Peyer's patch (tissue), 4 donors: ENCODE results near the gene RUFY3. TPM values are rescaled to one million over a fixed set of nuclear protein-coding genes. Genes with fewer than 3 reads are reported as not detected.
A peak's percentile ranks its signal among the peaks of the same experiment; 100 is the strongest.
"Not testable (repeated sequence)": the region's sequence is repeated elsewhere in the genome, so short reads cannot be mapped to it uniquely, and the experiment has no call there.

Experiments
- DNase-seq, 3 donors: peaks; one replicate each; pipeline ENCODE4 v3.0.0-alpha.2; 2017 to 2019
- H3K27ac ChIP-seq, 4 donors: fragments of 200-600 bp; sonication (generic); one replicate each; pipeline ENCODE4 v1.5.1; 2016 to 2019
- H3K27me3 ChIP-seq, 2 donors: fragments of 200-600 bp; sonication (generic); one replicate each; pipeline ENCODE4 v1.5.1; 2019
- H3K36me3 ChIP-seq, 3 donors: fragments of 200-600 bp; sonication (generic); one replicate each; pipeline ENCODE4 v1.5.1; 2016 to 2019
- H3K4me1 ChIP-seq, 4 donors: fragments of 200-600 bp; sonication (generic); one replicate each; pipeline ENCODE4 v1.5.1; 2016 to 2019
- H3K4me3 ChIP-seq, 4 donors: fragments of 200-600 bp; sonication (generic); 1 replicate in 3 of 4; 2 replicates in 1 of 4; pipeline ENCODE4 v1.5.1; 2016 to 2019; ENCODE audit warnings: mild to moderate bottlenecking in 1 of 4
- H3K9me3 ChIP-seq, 4 donors: fragments of 200-600 bp; sonication (generic); one replicate each; pipeline ENCODE4 v1.5.1; 2016 to 2019; ENCODE audit warnings: mild to moderate bottlenecking in 1 of 4
- CTCF ChIP-seq, 6 experiments: fragments of 450-650 bp in 4 of 6; fragments of 200-600 bp in 2 of 6; sonication (generic) in 1 of 6; IDR thresholded peaks; one replicate each; pipeline ENCODE4 v1.5.1; 2017 to 2019; ENCODE audit warnings: antibody characterized with exemption in 6 of 6, mild to moderate bottlenecking in 3 of 6, moderate library complexity in 1 of 6
- POLR2A ChIP-seq, 2 donors: fragments of 450-650 bp; IDR thresholded peaks; one replicate each; pipeline ENCODE4 v1.5.1; 2017; ENCODE audit warnings: antibody characterized with exemption in 2 of 2, mild to moderate bottlenecking in 2 of 2, moderate library complexity in 2 of 2
- total RNA-seq, 4 donors: library from RNA; depleted of rRNA; stranded (reverse); fragments of >200 nt; gene quantifications; one replicate each; pipeline ENCODE4 v1.1.0, GENCODE V29; 2016

RUFY3 gene
- total RNA-seq, 4 donors from 2014 or later: 36.1 to 113 (median 47.1) TPM

DNA sequence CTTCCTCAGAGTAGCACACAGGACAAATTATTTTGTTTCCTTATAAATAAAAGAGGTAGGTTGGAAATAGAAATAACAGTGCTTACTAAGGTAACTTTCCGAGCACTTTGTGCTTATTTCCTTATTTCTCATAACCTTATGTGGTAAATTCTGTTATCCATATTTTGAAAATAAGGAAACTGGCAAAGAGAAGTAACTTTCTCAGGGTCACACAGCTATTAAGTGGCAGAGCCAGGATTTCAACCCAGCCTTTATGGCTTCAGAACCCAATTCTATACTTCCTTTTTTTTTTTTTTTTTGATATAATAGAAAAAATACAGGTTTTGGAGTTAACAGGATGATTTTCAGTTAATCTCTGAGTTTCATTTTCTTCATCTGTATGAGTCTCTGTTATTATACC is 30.1 kb upstream of the RUFY3 start:
- H3K36me3 ChIP-seq: no peaks in the 10 kb centered on the region
- no peaks in the 10 kb centered on the region for H3K9me3 ChIP-seq
- no peak for TF ChIP-seq POLR2A (IDR thresholded peaks at IDR 0.05)
- TF ChIP-seq CTCF (IDR thresholded peaks at IDR 0.05): no peak
- peaks cover 0 to 33% (median 6%) of the 10 kb centered on the region in 4 donors for H3K4me1 ChIP-seq
- no peak overlapping the region for H3K4me3 ChIP-seq
- no peak overlapping the region for H3K27ac ChIP-seq
- DNase-seq: no peak
- no peaks in the 10 kb centered on the region for H3K27me3 ChIP-seq

DNA sequence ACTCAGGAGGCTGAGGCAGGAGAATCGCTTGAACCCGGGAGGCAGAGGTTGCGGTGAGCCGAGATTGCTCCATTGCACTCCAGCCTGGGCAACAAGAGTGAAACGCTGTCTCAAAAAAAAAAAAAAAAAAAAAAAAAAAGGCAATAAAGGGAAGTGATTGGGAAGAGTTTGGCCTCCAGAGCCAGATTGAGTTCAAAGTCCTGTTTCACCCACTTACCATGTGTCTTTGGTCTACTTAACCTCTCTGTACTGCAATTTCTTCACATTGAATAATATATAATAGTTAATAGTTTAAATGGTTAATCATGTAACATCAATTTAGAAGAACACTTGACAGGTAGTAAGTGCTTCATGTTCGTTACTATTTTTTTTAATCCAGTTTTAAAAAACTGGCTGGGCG is 27.1 kb upstream of the RUFY3 start:
- DNase-seq, H3K9me3 ChIP-seq, H3K36me3 ChIP-seq, H3K4me3 ChIP-seq, H3K27me3 ChIP-seq, H3K27ac ChIP-seq: not testable (repeated sequence)
- H3K4me1 ChIP-seq: peaks cover 0 to 19% (median 4%) of the 10 kb centered on the region in 4 donors

- H3K27ac ChIP-seq, H3K4me3 ChIP-seq, DNase-seq, H3K4me1 ChIP-seq, H3K27me3 ChIP-seq, H3K36me3 ChIP-seq, H3K9me3 ChIP-seq: not testable (repeated sequence)
Observed at GRCh38 chr4:70698435-70698834, 23.3 kb upstream of the RUFY3 start.

GRCh38 chr4:70700712-70701111 is 21.1 kb upstream of the RUFY3 start:
- no peaks in the 10 kb centered on the region for H3K36me3 ChIP-seq
- H3K27me3 ChIP-seq: no peaks in the 10 kb centered on the region
- no peaks in the 10 kb centered on the region for H3K9me3 ChIP-seq
- H3K4me1 ChIP-seq: peaks cover 0 to 11% (median under 1%) of the 10 kb centered on the region in 4 donors
- TF ChIP-seq POLR2A (IDR thresholded peaks at IDR 0.05): no peak
- no peak for TF ChIP-seq CTCF (IDR thresholded peaks at IDR 0.05)
- DNase-seq: no peak
- no peak overlapping the region for H3K27ac ChIP-seq
- no peak overlapping the region for H3K4me3 ChIP-seq

- H3K27ac ChIP-seq: no peak overlapping the region
- peaks cover 0 to 13% (median 5%) of the 10 kb centered on the region in 4 donors for H3K4me1 ChIP-seq
- no peak for TF ChIP-seq CTCF (IDR thresholded peaks at IDR 0.05)
- TF ChIP-seq POLR2A (IDR thresholded peaks at IDR 0.05): no peak
- DNase-seq: no peak
- H3K27me3 ChIP-seq: no peaks in the 10 kb centered on the region
- H3K9me3 ChIP-seq: no peaks in the 10 kb centered on the region
- H3K4me3 ChIP-seq: no peak overlapping the region
- H3K36me3 ChIP-seq: no peaks in the 10 kb centered on the region
Observed at GRCh38 chr4:70701271-70701670, 20.5 kb upstream of the RUFY3 start.

GRCh38 chr4:70702592-70702991 is 19.2 kb upstream of the RUFY3 start:
- H3K4me1 ChIP-seq: peaks cover 0 to 24% (median 12%) of the 10 kb centered on the region in 4 donors
- peak overlapping the region in 1 of 4 donors; percentile 86 for H3K27ac ChIP-seq
- not testable (repeated sequence) for DNase-seq, H3K27me3 ChIP-seq, H3K4me3 ChIP-seq, H3K36me3 ChIP-seq, H3K9me3 ChIP-seq

- DNase-seq: no peak
- H3K27me3 ChIP-seq: no peaks in the 10 kb centered on the region
- TF ChIP-seq POLR2A (IDR thresholded peaks at IDR 0.05) (no peak), CTCF (IDR thresholded peaks at IDR 0.05) (no peak)
- peak overlapping the region; percentile 86 to 98 (median 93) for H3K27ac ChIP-seq
- H3K9me3 ChIP-seq: no peaks in the 10 kb centered on the region
- peak overlapping the region; percentile 78 to 94 (median 90) for H3K4me3 ChIP-seq
- no peaks in the 10 kb centered on the region for H3K36me3 ChIP-seq
- H3K4me1 ChIP-seq: peaks cover 0 to 24% (median 12%) of the 10 kb centered on the region in 4 donors
Observed at GRCh38 chr4:70703619-70704214, 18.0 kb upstream of the RUFY3 start.
